Measurements from ENCODE around the gene SRCAP. TPM values are rescaled to one million over a fixed set of nuclear protein-coding genes. Genes with fewer than 3 reads are reported as not detected.

The SRCAP gene
- total RNA-seq, 4 donors from 2014 or later, result 32.9 to 57.7 (median 50.7) TPM

GRCh38 chr16:30748634-30749445 lies 49.9 kb downstream of the SRCAP start:
- no peak for TF ChIP-seq POLR2A (IDR thresholded peaks at IDR 0.05)
- no peak for TF ChIP-seq CTCF (IDR thresholded peaks at IDR 0.05)
- Histone ChIP-seq H3K9me3 (no peaks in the 10 kb centered on the region), H3K4me3 (replicated peaks in 1 of 3) (peak overlapping the region; percentile 19 to 93 (median 58)), H3K36me3 (peaks cover 19 to 20% of the 10 kb centered on the region in 2 donors), H3K4me1 (peaks cover 3 to 4% of the 10 kb centered on the region in 2 donors), H3K27me3 (no peaks in the 10 kb centered on the region), H3K27ac (peak overlapping the region in 2 of 3 donors; percentile 9 to 65)
- 36 to 43% methylated on average over 12 of the region's 36 CpGs for WGBS, 2 donors
- intact Hi-C loops (cut with DNase I), result no loop called here
- peak; percentile 39 to 45 for DNase-seq

GRCh38 chr16:30750201-30750600 lies 51.2 kb downstream of the SRCAP start:
- TF ChIP-seq CTCF (IDR thresholded peaks at IDR 0.05), result no peak
- TF ChIP-seq POLR2A (IDR thresholded peaks at IDR 0.05), result no peak

GRCh38 chr16:30750876-30751465 lies 52.0 kb downstream of the SRCAP start:
- WGBS, 2 donors, result 89 to 94% methylated on average over 18 to 20 of the region's 20 CpGs
- no peaks in the 10 kb centered on the region for H3K9me3 ChIP-seq
- H3K36me3 ChIP-seq, result peaks cover 17 to 25% of the 10 kb centered on the region in 2 donors
- no peak overlapping the region for H3K4me3 ChIP-seq (replicated peaks in 1 of 3)
- peaks cover 3 to 4% of the 10 kb centered on the region in 2 donors for H3K4me1 ChIP-seq
- no peak for DNase-seq
- no peaks in the 10 kb centered on the region for H3K27me3 ChIP-seq
- no peak overlapping the region for H3K27ac ChIP-seq
- TF ChIP-seq POLR2A (IDR thresholded peaks at IDR 0.05) (no peak), CTCF (IDR thresholded peaks at IDR 0.05) (no peak)
- intact Hi-C loops (cut with DNase I), result no loop called here

More at GRCh38 chr16:30750201-30750600, 51.2 kb downstream of the SRCAP start:
- Histone ChIP-seq H3K9me3 (no peaks in the 10 kb centered on the region), H3K27me3 (no peaks in the 10 kb centered on the region), H3K4me3 (replicated peaks in 1 of 3) (no peak overlapping the region), H3K27ac (no peak overlapping the region), H3K36me3 (peaks cover 17 to 25% of the 10 kb centered on the region in 2 donors), H3K4me1 (peaks cover 3 to 4% of the 10 kb centered on the region in 2 donors)
- intact Hi-C loops (cut with DNase I), result no loop called here
- 87 to 92% methylated on average over 4 of the region's 4 CpGs for WGBS, 2 donors
- no peak for DNase-seq

GRCh38 chr16:30753596-30753995 lies 54.6 kb downstream of the SRCAP start:
- H3K36me3 ChIP-seq, result peaks cover 28 to 30% of the 10 kb centered on the region in 2 donors
- H3K4me1 ChIP-seq, result no peaks in the 10 kb centered on the region
- H3K9me3 ChIP-seq, result no peaks in the 10 kb centered on the region
- WGBS, 2 donors, result 89 to 92% methylated on average over 2 to 4 of the region's 4 CpGs
- H3K4me3 ChIP-seq (replicated peaks in 1 of 3), result no peak overlapping the region
- TF ChIP-seq POLR2A (IDR thresholded peaks at IDR 0.05) (no peak), CTCF (IDR thresholded peaks at IDR 0.05) (no peak)
- intact Hi-C loops (cut with DNase I), result no loop called here
- no peak overlapping the region for H3K27ac ChIP-seq
- DNase-seq, result no peak
- no peaks in the 10 kb centered on the region for H3K27me3 ChIP-seq
